Measurements from ENCODE around the gene ASNS. TPM values are rescaled to one million over a fixed set of nuclear protein-coding genes. Genes with fewer than 3 reads are reported as not detected.
"Not testable (repeated sequence)": the region's sequence is repeated elsewhere in the genome, so short reads cannot be mapped to it uniquely, and the experiment has no call there.

ASNS gene
- total and polyA plus RNA-seq, 12 donors: 4.0 to 26.4 (median 11.6) TPM

GRCh38 chr7:97851683-97852082 is 20.5 kb downstream of the ASNS start:
- no peak overlapping the region for H3K4me3 ChIP-seq
- TF ChIP-seq CTCF (IDR thresholded peaks at IDR 0.05): no peak
- 47 to 53% methylated on average over 2 of the region's 2 CpGs for WGBS, 2 donors
- peak overlapping the region in 2 of 10 donors; percentile 10 to 14 for H3K27ac ChIP-seq
- no peaks in the 10 kb centered on the region for H3K27me3 ChIP-seq
- no peaks in the 10 kb centered on the region for H3K9me3 ChIP-seq
- peak in 1 of 2 donors; percentile 30 for DNase-seq
- ATAC-seq: peak in 7 of 8 donors; percentile 47 to 93 (median 83)
- H3K36me3 ChIP-seq: peaks cover 0 to 54% (median 18%) of the 10 kb centered on the region in 9 donors
- H3K4me1 ChIP-seq: peaks cover 0 to 5% (median 0%) of the 10 kb centered on the region in 9 donors
- intact Hi-C loops (cut with DNase I): no loop called here

- intact Hi-C loops (cut with DNase I); H3K9me3 ChIP-seq; H3K27ac ChIP-seq; DNase-seq; ATAC-seq; H3K4me1 ChIP-seq; H3K4me3 ChIP-seq; H3K27me3 ChIP-seq: not testable (repeated sequence)
- peaks cover 0 to 42% (median 18%) of the 10 kb centered on the region in 9 donors for H3K36me3 ChIP-seq
- WGBS, 2 donors: 77 to 94% methylated on average over 2 of the region's 4 CpGs
These were observed 21.8 kb downstream of the ASNS start for GRCh38 chr7:97850262-97851031.

- H3K27ac ChIP-seq: no peak overlapping the region
- intact Hi-C loops (cut with DNase I): no loop called here
These were observed 24.4 kb downstream of the ASNS start for GRCh38 chr7:97847791-97848190.

GRCh38 chr7:97846945-97847344 is 25.3 kb downstream of the ASNS start:
- Histone ChIP-seq H3K9me3 (no peaks in the 10 kb centered on the region), H3K27me3 (no peaks in the 10 kb centered on the region), H3K4me1 (peaks cover 0 to 5% (median 0%) of the 10 kb centered on the region in 9 donors), H3K27ac (no peak overlapping the region), H3K4me3 (no peak overlapping the region), H3K36me3 (peaks cover 0 to 7% (median 0%) of the 10 kb centered on the region in 9 donors)
- TF ChIP-seq CTCF (IDR thresholded peaks at IDR 0.05): no peak
- DNase-seq: no peak
- 71 to 75% methylated on average over 4 of the region's 4 CpGs for WGBS, 2 donors
- intact Hi-C loops (cut with DNase I): no loop called here
- ATAC-seq: no peak

More at GRCh38 chr7:97847791-97848190, 24.4 kb downstream of the ASNS start:
- WGBS, 2 donors: 49 to 58% methylated on average over 5 of the region's 5 CpGs
- TF ChIP-seq CTCF (IDR thresholded peaks at IDR 0.05): no peak
- peaks cover 0 to 5% (median 0%) of the 10 kb centered on the region in 9 donors for H3K4me1 ChIP-seq
- no peaks in the 10 kb centered on the region for H3K9me3 ChIP-seq
- ATAC-seq: no peak
- H3K4me3 ChIP-seq: no peak overlapping the region
- no peak for DNase-seq
- H3K36me3 ChIP-seq: peaks cover 0 to 16% (median 4%) of the 10 kb centered on the region in 9 donors
- H3K27me3 ChIP-seq: no peaks in the 10 kb centered on the region
